Heart left ventricle (tissue), 16 donors: ENCODE data around the gene FARSB. TPM values are rescaled to one million over a fixed set of nuclear protein-coding genes. Genes with fewer than 3 reads are reported as not detected.

Source experiments
- ATAC-seq, 4 donors: fragments of 200-7000 bp; cut with Tn5 transposase; one replicate each; pipeline ENCODE4 v1.9.1; 2020 to 2022; ENCODE audit warnings: moderate library complexity in 4 of 4, mild to moderate bottlenecking in 3 of 4, moderate number of reproducible peaks in 1 of 4
- DNase-seq, 5 donors: peaks; one replicate each; pipeline ENCODE4 v3.0.0-alpha.2; 2020
- H3K27ac ChIP-seq, 12 donors: fragments of 200-600 bp; sonication (generic) in 4 of 12; one replicate each; pipeline versions ENCODE4 v1.5.0 to v1.8.0; 2016 to 2022; ENCODE audit warnings: mild to moderate bottlenecking in 2 of 12
- H3K27me3 ChIP-seq, 9 donors: fragments of 200-600 bp; sonication (generic) in 2 of 9; one replicate each; pipeline versions ENCODE4 v1.5.1 to v1.8.0; 2016 to 2022; ENCODE audit warnings: mild to moderate bottlenecking in 3 of 9
- H3K36me3 ChIP-seq, 9 donors: fragments of 200-600 bp; sonication (generic) in 2 of 9; one replicate each; pipeline versions ENCODE4 v1.5.0 to v1.8.0; 2018 to 2022; ENCODE audit warnings: mild to moderate bottlenecking in 2 of 9
- H3K4me1 ChIP-seq, 12 donors: fragments of 200-600 bp; sonication (generic) in 4 of 12; one replicate each; pipeline versions ENCODE4 v1.5.0 to v1.8.0; 2016 to 2022; ENCODE audit warnings: mild to moderate bottlenecking in 3 of 12
- H3K4me3 ChIP-seq, 12 donors: fragments of 200-600 bp; sonication (generic) in 4 of 12; one replicate each; pipeline versions ENCODE4 v1.5.0 to v1.8.0; 2017 to 2022; ENCODE audit warnings: mild to moderate bottlenecking in 9 of 12, moderate library complexity in 4 of 12
- H3K9me3 ChIP-seq, 12 donors: fragments of 200-600 bp; sonication (generic) in 4 of 12; one replicate each; pipeline versions ENCODE4 v1.5.0 to v1.8.0; 2016 to 2022; ENCODE audit warnings: mild to moderate bottlenecking in 1 of 12
- POLR2A ChIP-seq, 2 donors: fragments of 450-650 bp; IDR thresholded peaks; one replicate each; pipeline ENCODE4 v1.6.1; 2017; ENCODE audit warnings: antibody characterized with exemption in 2 of 2, mild to moderate bottlenecking in 2 of 2, moderate library complexity in 2 of 2
- WGBS, 4 donors: extraction: QIAGEN DNeasy Blood & Tissue Kit in 2 of 4; methylation state at CpG; one replicate each; pipeline versions ENCODE4 v1.1.5 to v1.1.7; 2013 to 2018; 5-methylcytosine and 5-hydroxymethylcytosine counted together
- intact Hi-C, 10 donors: fragments of 100-400 bp; cut with DNase I; formaldehyde crosslinking; loops; one replicate each; pipeline versions ENCODE4 v1.11.1 to v1.14.2; 2022
- polyA plus RNA-seq, 2 donors: library from polyadenylated mRNA; stranded (reverse); fragments of 200-250 nt; gene quantifications; one replicate each; pipeline ENCODE4 v1.2.3, GENCODE V29; 2013
- total RNA-seq, 9 donors: library from RNA; depleted of rRNA in 2 of 9; stranded (reverse); fragments of >200 nt in 2 of 9; fragmentation: NEBNext Ultra II Directional in 3 of 9; extraction: Animal tissue kit (Norgen Biotek cat#: 25700) in 3 of 9; gene quantifications; one replicate each; pipeline versions ENCODE4 v1.1.0 to v1.2.4, GENCODE V29; 2016 to 2023
- TF ChIP-seq, protein P1 (sequence below), 12 donors: fragments of 200-600 bp; sonication (generic) in 4 of 12; IDR thresholded peaks; one replicate each; pipeline versions ENCODE4 v1.5.0 to v1.8.0; 2018 to 2022; ENCODE audit warnings: antibody characterized with exemption in 12 of 12, mild to moderate bottlenecking in 5 of 12
- donor health status: ischemic (EF 13 %, LVEDD 7.1; RV severe dilation, severe dysfunction).
- donor health status: healthy with polysubstance abuse.
- donor health status: DM: no; HTN: yes; CAD: no.
- donor health status: DM: no; HTN: no; CAD: no.
- donor health status: ischemic (EF 25% LVEDD 6.9; RV normal size, moderate dysfunction).
- donor health status: ischemic (EF 25% LVEDD 5.7; RV mildly dilated, moderate dysfunction).
- donor health status: healthy.
- donor health status: DM: yes; HTN: yes; CAD: no.
- donor health status: ischemic (EF 35%, LVEDD 5.7; RV mildly dilated, moderate dysfunction).
- donor health status: nonischemic (EF 11% LVEDD 7.7; RV severe dilation, severe dysfunction).
- donor health status: DM: yes; HTN: yes; CAD: no.
- donor health status: PGD.
- donor health status: ischemic (EF 29% LVEDD 5.4; RV normal size, mild dysfunction).
- donor health status: nonischemic (EF 23%, LVEDD 6.1; RV moderate dilation, normal function).

The FARSB gene
- total and polyA plus RNA-seq, 11 donors = 9.8 to 29.2 (median 19.5) TPM

DNA sequence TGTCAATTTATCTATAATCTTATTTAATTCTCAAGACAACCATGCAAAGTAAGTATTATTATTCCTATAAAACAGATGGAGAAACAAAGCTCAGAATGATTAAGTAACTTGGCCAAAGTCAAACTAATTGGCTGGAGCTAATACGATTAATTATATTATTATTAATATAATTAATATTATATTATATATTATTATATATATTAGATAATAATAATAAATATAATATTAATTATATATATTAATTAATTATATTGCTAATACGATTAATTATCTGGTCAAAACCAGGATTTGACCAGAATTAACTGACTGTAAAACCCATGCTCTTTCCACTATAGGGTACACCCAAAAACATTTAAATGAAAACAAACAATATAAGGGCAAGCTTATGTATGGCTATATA lies 52.4 kb downstream of the FARSB start:
- Histone ChIP-seq H3K9me3 (no peaks in the 10 kb centered on the region), H3K4me1 (peaks cover 0 to 3% (median 0%) of the 10 kb centered on the region in 12 donors), H3K4me3 (no peak overlapping the region), H3K36me3 (peaks cover 0 to 54% (median 14%) of the 10 kb centered on the region in 9 donors), H3K27me3 (no peaks in the 10 kb centered on the region), H3K27ac (no peak overlapping the region)
- WGBS, 4 donors = 96 to 100% (median 98%) methylated on average over 2 of the region's 2 CpGs
- no peak for ATAC-seq
- intact Hi-C loops = no loop called here
- TF ChIP-seq, protein P1, sequence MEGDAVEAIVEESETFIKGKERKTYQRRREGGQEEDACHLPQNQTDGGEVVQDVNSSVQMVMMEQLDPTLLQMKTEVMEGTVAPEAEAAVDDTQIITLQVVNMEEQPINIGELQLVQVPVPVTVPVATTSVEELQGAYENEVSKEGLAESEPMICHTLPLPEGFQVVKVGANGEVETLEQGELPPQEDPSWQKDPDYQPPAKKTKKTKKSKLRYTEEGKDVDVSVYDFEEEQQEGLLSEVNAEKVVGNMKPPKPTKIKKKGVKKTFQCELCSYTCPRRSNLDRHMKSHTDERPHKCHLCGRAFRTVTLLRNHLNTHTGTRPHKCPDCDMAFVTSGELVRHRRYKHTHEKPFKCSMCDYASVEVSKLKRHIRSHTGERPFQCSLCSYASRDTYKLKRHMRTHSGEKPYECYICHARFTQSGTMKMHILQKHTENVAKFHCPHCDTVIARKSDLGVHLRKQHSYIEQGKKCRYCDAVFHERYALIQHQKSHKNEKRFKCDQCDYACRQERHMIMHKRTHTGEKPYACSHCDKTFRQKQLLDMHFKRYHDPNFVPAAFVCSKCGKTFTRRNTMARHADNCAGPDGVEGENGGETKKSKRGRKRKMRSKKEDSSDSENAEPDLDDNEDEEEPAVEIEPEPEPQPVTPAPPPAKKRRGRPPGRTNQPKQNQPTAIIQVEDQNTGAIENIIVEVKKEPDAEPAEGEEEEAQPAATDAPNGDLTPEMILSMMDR (IDR thresholded peaks at IDR 0.05) = no peak
- no peak for DNase-seq

DNA sequence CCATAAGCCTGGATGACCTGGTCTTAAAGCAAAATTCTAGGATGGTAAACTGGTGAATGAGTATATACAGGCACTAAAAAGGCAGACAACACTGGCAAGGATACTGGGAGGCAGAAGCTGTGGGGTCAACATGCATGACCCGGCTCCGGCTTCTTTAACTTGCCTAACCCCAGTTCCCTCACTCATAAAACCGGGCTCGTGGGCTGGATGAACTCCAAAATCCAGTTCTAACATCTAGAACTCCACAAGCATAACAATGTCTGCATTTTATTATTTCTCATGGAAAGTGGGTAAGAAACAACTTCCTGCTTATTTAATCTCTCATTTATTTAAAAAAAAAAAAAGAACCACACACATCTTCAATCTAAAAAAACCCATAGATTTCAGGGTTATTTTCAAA lies 57.3 kb downstream of the FARSB start:
- no peak for DNase-seq
- 74 to 88% (median 87%) methylated on average over 4 of the region's 4 CpGs for WGBS, 4 donors
- Histone ChIP-seq H3K27me3 (no peaks in the 10 kb centered on the region), H3K9me3 (no peaks in the 10 kb centered on the region), H3K4me3 (no peak overlapping the region), H3K4me1 (no peaks in the 10 kb centered on the region), H3K27ac (no peak overlapping the region), H3K36me3 (peaks cover 0 to 75% (median 42%) of the 10 kb centered on the region in 9 donors)
- intact Hi-C loops = no loop called here
- ATAC-seq = no peak
- no peak for TF ChIP-seq POLR2A (IDR thresholded peaks at IDR 0.05)
- TF ChIP-seq, protein P1 (IDR thresholded peaks at IDR 0.05) = no peak

DNA sequence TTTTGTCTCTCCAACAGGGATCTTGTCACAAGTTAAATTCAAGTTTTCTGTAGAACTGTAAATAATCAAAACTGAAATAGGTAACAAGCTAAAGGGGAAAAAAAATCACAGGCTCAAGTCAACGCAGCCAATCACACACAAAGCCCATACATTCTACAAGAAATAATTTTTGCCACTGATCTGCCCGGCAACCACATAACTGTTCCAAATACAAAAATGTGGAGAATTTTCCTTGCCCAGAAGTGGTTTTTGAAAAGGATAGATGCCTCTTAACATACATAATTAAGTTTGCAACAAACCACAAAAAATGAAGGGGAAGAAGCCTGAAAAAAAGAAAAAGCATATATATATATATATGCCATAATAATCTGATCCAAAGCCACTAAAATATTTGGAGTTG lies 60.3 kb downstream of the FARSB start:
- TF ChIP-seq, protein P1 (IDR thresholded peaks at IDR 0.05) = no peak
- TF ChIP-seq POLR2A (IDR thresholded peaks at IDR 0.05) = no peak
- Histone ChIP-seq H3K36me3 (peaks cover 0 to 80% (median 55%) of the 10 kb centered on the region in 9 donors), H3K27me3 (no peaks in the 10 kb centered on the region), H3K27ac (no peak overlapping the region), H3K4me1 (peaks cover 0 to 7% (median 0%) of the 10 kb centered on the region in 12 donors), H3K4me3 (no peak overlapping the region), H3K9me3 (no peaks in the 10 kb centered on the region)
- DNase-seq = no peak
- intact Hi-C loops = no loop called here
- no peak for ATAC-seq
- WGBS, 4 donors = 88 to 97% (median 95%) methylated on average over 2 of the region's 2 CpGs

DNA sequence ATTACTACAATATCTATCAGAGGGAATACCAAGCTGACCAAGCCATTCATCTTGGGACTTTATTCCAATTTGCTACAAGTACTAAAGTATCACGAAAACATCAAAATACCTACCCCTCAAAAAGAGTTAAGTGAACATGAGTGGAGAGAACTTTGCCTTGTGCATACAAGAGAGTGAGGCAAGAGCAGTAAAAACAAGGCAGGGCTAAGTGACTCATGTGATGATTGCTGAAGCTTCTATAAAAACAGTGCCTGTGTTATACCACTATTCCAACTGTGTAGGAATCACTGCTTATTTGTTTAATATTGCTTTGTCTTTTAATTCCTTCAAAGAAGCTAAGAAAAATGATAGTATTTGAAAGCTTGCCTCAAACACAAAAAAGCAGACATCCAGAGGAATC lies 61.2 kb downstream of the FARSB start:
- ATAC-seq = no peak
- peaks cover 0 to 7% (median 0%) of the 10 kb centered on the region in 12 donors for H3K4me1 ChIP-seq
- no peak overlapping the region for H3K27ac ChIP-seq
- no peaks in the 10 kb centered on the region for H3K27me3 ChIP-seq
- intact Hi-C loops = no loop called here
- WGBS, 4 donors = 94 to 100% (median 96%) methylated on average over 1 of the region's 1 CpG
- DNase-seq = no peak
- H3K9me3 ChIP-seq = no peaks in the 10 kb centered on the region
- no peak overlapping the region for H3K4me3 ChIP-seq
- H3K36me3 ChIP-seq = peaks cover 0 to 75% (median 51%) of the 10 kb centered on the region in 9 donors
- TF ChIP-seq, protein P1 (IDR thresholded peaks at IDR 0.05) = no peak
- no peak for TF ChIP-seq POLR2A (IDR thresholded peaks at IDR 0.05)
